22Rv1 (cell line): ENCODE data around the gene THPO.
A peak's percentile ranks its signal among the peaks of the same experiment; 100 is the strongest.

ENCODE experiments used
- H3K27ac ChIP-seq: fragments of 450-650 bp; 2 replicates; pipeline ENCODE4 v1.5.1; 2017
- ZFX ChIP-seq: fragments of 450-650 bp; IDR thresholded peaks from 2 replicates; pipeline ENCODE4 v1.6.1; 2017; ENCODE audit warnings: antibody characterized with exemption, borderline replicate concordance
- TF ChIP-seq, protein P1 (sequence below): fragments of 450-650 bp; IDR thresholded peaks from 2 replicates; pipeline ENCODE4 v1.5.1; 2017; ENCODE audit warnings: mild to moderate bottlenecking

The THPO gene

DNA sequence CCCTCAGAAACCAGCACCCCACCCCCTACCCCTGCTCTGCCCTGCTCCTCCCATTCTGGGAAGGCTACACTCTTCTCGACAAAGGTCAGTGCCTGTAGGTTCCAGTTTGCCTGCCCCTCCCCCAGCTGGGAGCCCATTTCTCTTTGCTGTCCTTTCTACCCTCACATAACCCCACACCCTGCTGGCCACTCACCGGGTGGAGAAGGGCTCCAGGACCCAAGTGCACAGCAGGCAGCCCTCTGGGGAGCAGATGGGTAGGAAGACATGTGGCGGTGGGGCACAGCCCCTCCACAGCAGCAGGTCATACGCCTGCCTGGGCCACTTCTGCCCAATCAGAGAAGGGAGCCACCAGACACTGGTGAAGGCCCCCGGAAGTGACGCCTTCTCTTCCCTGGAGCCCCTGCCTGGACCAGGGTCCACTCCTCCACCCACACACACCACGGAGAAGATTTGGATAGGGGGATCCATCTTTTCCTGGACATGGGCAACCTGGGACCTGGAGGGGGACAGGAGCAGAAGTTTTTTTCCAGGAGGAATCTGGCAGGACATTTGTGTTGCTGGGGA is at the start of gene THPO:
THPO (minus strand) TSS at position 326 of the 564 bp plus-strand sequence. CDS start 1,948 bp downstream, outside the sequence.
- TF ChIP-seq ZFX = no peak
- TF ChIP-seq, protein P1, sequence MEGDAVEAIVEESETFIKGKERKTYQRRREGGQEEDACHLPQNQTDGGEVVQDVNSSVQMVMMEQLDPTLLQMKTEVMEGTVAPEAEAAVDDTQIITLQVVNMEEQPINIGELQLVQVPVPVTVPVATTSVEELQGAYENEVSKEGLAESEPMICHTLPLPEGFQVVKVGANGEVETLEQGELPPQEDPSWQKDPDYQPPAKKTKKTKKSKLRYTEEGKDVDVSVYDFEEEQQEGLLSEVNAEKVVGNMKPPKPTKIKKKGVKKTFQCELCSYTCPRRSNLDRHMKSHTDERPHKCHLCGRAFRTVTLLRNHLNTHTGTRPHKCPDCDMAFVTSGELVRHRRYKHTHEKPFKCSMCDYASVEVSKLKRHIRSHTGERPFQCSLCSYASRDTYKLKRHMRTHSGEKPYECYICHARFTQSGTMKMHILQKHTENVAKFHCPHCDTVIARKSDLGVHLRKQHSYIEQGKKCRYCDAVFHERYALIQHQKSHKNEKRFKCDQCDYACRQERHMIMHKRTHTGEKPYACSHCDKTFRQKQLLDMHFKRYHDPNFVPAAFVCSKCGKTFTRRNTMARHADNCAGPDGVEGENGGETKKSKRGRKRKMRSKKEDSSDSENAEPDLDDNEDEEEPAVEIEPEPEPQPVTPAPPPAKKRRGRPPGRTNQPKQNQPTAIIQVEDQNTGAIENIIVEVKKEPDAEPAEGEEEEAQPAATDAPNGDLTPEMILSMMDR = no peak
- H3K27ac ChIP-seq = no peak within 1 kb of the TSS

DNA sequence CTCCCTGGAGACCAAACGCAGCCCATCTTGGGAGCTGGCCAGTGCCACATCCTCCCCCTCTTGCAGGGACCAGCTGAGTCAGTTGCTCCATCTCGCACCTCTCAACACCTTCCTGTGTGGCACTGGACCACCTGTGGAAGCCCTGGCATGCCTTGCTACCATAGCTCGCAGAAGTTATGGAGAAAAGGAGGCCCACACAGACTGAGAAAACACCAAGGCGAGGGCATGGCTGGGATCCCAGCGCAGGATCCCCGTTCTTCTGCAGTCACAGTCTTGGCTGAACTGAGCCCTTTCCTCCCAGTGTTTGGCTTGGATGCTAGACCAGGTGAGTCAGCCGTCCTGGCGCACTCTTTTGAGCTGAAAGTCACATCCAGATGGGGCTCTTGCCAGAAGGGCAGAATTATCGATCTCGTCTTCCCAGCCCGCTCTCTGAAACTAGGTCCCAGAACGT is 48.7 kb upstream of the THPO start:
- H3K27ac ChIP-seq = no peak overlapping the region
- TF ChIP-seq, protein P1 = no peak
- no peak for TF ChIP-seq ZFX

DNA sequence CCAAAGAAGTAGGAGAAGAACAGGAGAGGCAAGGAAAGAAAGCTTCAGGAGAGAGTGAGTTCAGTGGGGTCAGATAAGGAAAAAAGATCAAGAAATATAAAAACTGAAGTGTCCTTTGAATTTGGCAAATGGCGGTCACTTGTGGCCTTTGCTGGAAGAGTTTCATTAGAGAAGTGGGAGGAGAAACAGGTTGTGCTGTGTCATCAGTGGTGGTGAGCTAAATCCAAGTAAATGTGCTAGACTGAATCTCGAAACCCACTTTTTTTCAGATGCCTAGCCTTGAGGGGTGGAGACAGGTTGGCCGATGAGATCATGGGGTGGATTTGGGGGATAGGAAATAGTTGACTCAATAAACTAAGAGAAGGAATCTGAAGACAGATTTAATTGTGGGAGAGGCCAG is 45.6 kb upstream of the THPO start:
- H3K27ac ChIP-seq = no peak overlapping the region
- TF ChIP-seq ZFX = no peak
- TF ChIP-seq, protein P1 = no peak

DNA sequence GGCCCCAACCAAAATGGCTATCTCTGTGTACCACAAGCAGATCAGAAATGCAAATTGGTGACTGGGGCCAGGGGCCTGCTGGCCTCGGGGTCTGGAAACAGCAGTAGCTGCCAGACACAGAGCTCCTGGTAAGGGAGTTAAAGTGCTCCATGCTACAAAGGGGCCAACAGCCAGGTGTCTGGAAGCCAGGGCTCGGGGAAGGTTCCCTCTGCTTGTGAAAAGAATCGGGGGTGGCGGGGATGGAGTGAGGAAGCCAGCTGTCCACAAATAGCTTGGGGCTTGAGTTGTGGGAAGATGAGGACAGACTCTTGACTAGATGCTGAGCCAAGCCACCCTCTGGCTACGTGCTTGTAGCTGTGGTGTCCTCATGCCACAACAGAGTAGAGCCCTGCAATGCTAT is 41.2 kb upstream of the THPO start:
- TF ChIP-seq, protein P1 = no peak
- no peak for TF ChIP-seq ZFX

GRCh38 chr3:184417619-184418327 is 39.8 kb upstream of the THPO start:
- no peak overlapping the region for H3K27ac ChIP-seq
- TF ChIP-seq, protein P1 = peak; percentile 87
- TF ChIP-seq ZFX = no peak

More for the DNA sequence above, 41.2 kb upstream of the THPO start:
- no peak overlapping the region for H3K27ac ChIP-seq

GRCh38 chr3:184415203-184415490 is 37.1 kb upstream of the THPO start:
- TF ChIP-seq ZFX = no peak
- TF ChIP-seq, protein P1 = no peak

More at GRCh38 chr3:184415203-184415490, 37.1 kb upstream of the THPO start:
- H3K27ac ChIP-seq = no peak overlapping the region
